HCT116 (cell line): ENCODE results near the gene KIAA1755. TPM values are rescaled to one million over a fixed set of nuclear protein-coding genes. Genes with fewer than 3 reads are reported as not detected.

Experiments
- ATAC-seq: fragments of 200-7000 bp; cut with Tn5 transposase; 2 replicates; pipeline ENCODE4 v1.9.1; 2020; ENCODE audit warnings: mild to moderate bottlenecking, moderate library complexity
- BruUV-seq: library from RNA; stranded (reverse); fragments of 400-500 nt; replicated peaks from 2 replicates; lab custom pipeline; 2021; lab: Mats Ljungman, UMichigan
- CTCF ChIA-PET: fragments of 300-600 bp; sonication (Branson Sonifier 250); formaldehyde crosslinking; loops from one replicate; lab custom pipeline; 2021; ENCODE audit warnings: antibody characterized with exemption; lab: Charles Lee
- POLR2A ChIA-PET: fragments of 300-600, 350-600 bp; sonication (Branson Sonifier 250); formaldehyde crosslinking; loops from one replicate; lab custom pipeline; 2021; ENCODE audit warnings: antibody characterized with exemption; lab: Charles Lee
- RAD21 ChIA-PET, 2 experiments: fragments of 300-600 bp; sonication (Branson Sonifier 250); formaldehyde crosslinking; loops; one replicate each; lab custom pipeline; 2023; ENCODE audit warnings: low total read pairs in 2 of 2; ENCODE audit not compliant: uncharacterized antibody in 2 of 2, unreplicated experiment in 2 of 2, low non-redundant PET in 1 of 2; lab: Charles Lee
- DNase-seq: peaks from one replicate; pipeline ENCODE4 v3.0.0-alpha.2; 2010; ENCODE audit warnings: low read depth, low spot score
- H2AFZ ChIP-seq: fragments of 200-600 bp; shearing (Covaris generic), sonication (generic); 2 replicates; pipeline ENCODE4 v1.6.1; 2017; ENCODE audit warnings: low read depth, mixed run types, mixed read lengths, antibody characterized with exemption, low read length; ENCODE audit not compliant: poor library complexity, severe bottlenecking
- H3K27ac ChIP-seq: 2 replicates; pipeline ENCODE4 v1.5.1; 2012; ENCODE audit warnings: low read depth, low read length
- H3K27me3 ChIP-seq: fragments of 200-600 bp; sonication (generic); 2 replicates; pipeline ENCODE4 v1.6.1; 2016; ENCODE audit warnings: mixed run types, low read length, mixed read lengths; ENCODE audit not compliant: insufficient read depth
- H3K36me3 ChIP-seq, 2 experiments: fragments of 200-500 bp in 1 of 2; fragments of 200-600 bp in 1 of 2; sonication (Bioruptor generic) in 1 of 2; sonication (generic) in 1 of 2; 2 replicates each; pipeline versions ENCODE4 v1.5.1 to v1.6.1; 2014 to 2016; ENCODE audit warnings: low read length in 2 of 2, inconsistent platforms in 1 of 2, mixed read lengths in 1 of 2, mixed run types in 1 of 2; ENCODE audit not compliant: insufficient read depth in 2 of 2, control insufficient read depth in 1 of 2
- H3K4me1 ChIP-seq, 2 experiments: fragments of 200-600 bp in 1 of 2; sonication (generic) in 1 of 2; 2 replicates each; pipeline versions ENCODE4 v1.5.1 to v1.6.1; 2012 to 2017; ENCODE audit warnings: low read length in 2 of 2, inconsistent platforms in 1 of 2, mild to moderate bottlenecking in 1 of 2, mixed read lengths in 1 of 2, mixed run types in 1 of 2, moderate library complexity in 1 of 2; ENCODE audit not compliant: insufficient read depth in 2 of 2, control insufficient read depth in 1 of 2
- H3K4me2 ChIP-seq: fragments of 200-600 bp; sonication (generic); 2 replicates; pipeline ENCODE4 v1.6.1; 2017; ENCODE audit warnings: mixed run types, low read length, mixed read lengths
- H3K4me3 ChIP-seq, 2 experiments: fragments of 200-600 bp in 1 of 2; sonication (generic) in 1 of 2; replicated peaks in 1 of 2; 2 replicates each; pipeline ENCODE4 v1.5.1; 2011 to 2016; ENCODE audit warnings: low read length in 2 of 2, control low read depth in 1 of 2, low read depth in 1 of 2, mild to moderate bottlenecking in 1 of 2, mixed read lengths in 1 of 2, mixed run types in 1 of 2
- H3K79me2 ChIP-seq: fragments of 200-600 bp; sonication (generic); 2 replicates; pipeline ENCODE4 v1.6.1; 2017; ENCODE audit warnings: mild to moderate bottlenecking, mixed run types, low read length, moderate library complexity, mixed read lengths; ENCODE audit not compliant: insufficient read depth
- H3K9ac ChIP-seq: fragments of 200-600 bp; sonication (generic); 2 replicates; pipeline ENCODE4 v1.6.1; 2016; ENCODE audit warnings: low read length, mixed read lengths
- H3K9me2 ChIP-seq: fragments of 200-600 bp; sonication (generic), shearing (Covaris generic); 2 replicates; pipeline ENCODE4 v1.6.1; 2017; ENCODE audit warnings: mixed run types, mild to moderate bottlenecking, moderate library complexity; ENCODE audit not compliant: insufficient read depth
- H3K9me3 ChIP-seq, 2 experiments: fragments of 200-500 bp in 1 of 2; fragments of 200-600 bp in 1 of 2; sonication (Bioruptor generic) in 1 of 2; sonication (generic) in 1 of 2; 2 replicates each; pipeline ENCODE4 v1.6.1; 2014 to 2017; ENCODE audit warnings: low read length in 2 of 2, mixed read lengths in 2 of 2, inconsistent platforms in 1 of 2, low read depth in 1 of 2, mild to moderate bottlenecking in 1 of 2, mixed run types in 1 of 2, moderate library complexity in 1 of 2; ENCODE audit not compliant: control insufficient read depth in 1 of 2, insufficient read depth in 1 of 2
- H4K20me1 ChIP-seq: fragments of 200-600 bp; sonication (generic), shearing (Covaris generic); 2 replicates; pipeline ENCODE4 v1.6.1; 2017; ENCODE audit warnings: mixed run types, mild to moderate bottlenecking, moderate library complexity; ENCODE audit not compliant: insufficient read depth
- CEBPB ChIP-seq: IDR thresholded peaks from 2 replicates; pipeline ENCODE4 v1.6.1; 2012; ENCODE audit warnings: low read depth
- EGR1 ChIP-seq: IDR thresholded peaks from 2 replicates; pipeline ENCODE4 v1.6.1; 2012; ENCODE audit warnings: low read depth
- EZH2phosphoT487 ChIP-seq: fragments of 200-600 bp; IDR thresholded peaks from 2 replicates; pipeline ENCODE4 v1.6.1; 2018; ENCODE audit warnings: antibody characterized with exemption, borderline replicate concordance
- FOSL1 ChIP-seq: IDR thresholded peaks from 2 replicates; pipeline ENCODE4 v1.6.1; 2012; ENCODE audit warnings: low read depth
- JUND ChIP-seq: IDR thresholded peaks from 2 replicates; pipeline ENCODE4 v1.6.1; 2012
- POLR2A ChIP-seq: IDR thresholded peaks from 2 replicates; pipeline ENCODE4 v1.7.0; 2011; ENCODE audit warnings: borderline replicate concordance; ENCODE audit not compliant: insufficient read depth, insufficient read length; ENCODE audit errors: extremely low read depth
- SIN3A ChIP-seq: IDR thresholded peaks from 2 replicates; pipeline ENCODE4 v1.6.1; 2012; ENCODE audit warnings: low read depth
- SP1 ChIP-seq: IDR thresholded peaks from 2 replicates; pipeline ENCODE4 v1.6.1; 2012; ENCODE audit warnings: low read depth
- YY1 ChIP-seq: IDR thresholded peaks from 2 replicates; pipeline ENCODE4 v1.6.1; 2011; ENCODE audit warnings: low read length, low read depth, moderate library complexity, mild to moderate bottlenecking; ENCODE audit not compliant: insufficient replicate concordance; ENCODE audit errors: extremely low read depth
- ZFX ChIP-seq: fragments of 450-650 bp; IDR thresholded peaks from 2 replicates; pipeline ENCODE4 v1.6.1; 2017
- ZNF274 ChIP-seq: fragments of 200-500 bp; sonication (Bioruptor generic); IDR thresholded peaks from 2 replicates; pipeline ENCODE4 v1.6.1; 2014; ENCODE audit warnings: mild to moderate bottlenecking, low read depth, low read length, inconsistent platforms
- intact Hi-C: fragments of 100-400 bp; cut with micrococcal nuclease; formaldehyde crosslinking; loops from 2 replicates; pipeline ENCODE4 v1.10.0; 2022
- total RNA-seq: library from RNA; stranded (reverse); gene quantifications from one replicate; pipeline ENCODE4 v1.2.1, GENCODE V29; 2021; ENCODE audit not compliant: unreplicated experiment
- TF ChIP-seq, protein P1 (sequence below): IDR thresholded peaks from 2 replicates; pipeline ENCODE4 v1.6.1; 2012
- TF ChIP-seq, protein P2 (sequence below): IDR thresholded peaks from 2 replicates; pipeline ENCODE4 v1.6.1; 2012; ENCODE audit warnings: low read depth
- TF ChIP-seq, protein P3 (sequence below): IDR thresholded peaks from 2 replicates; pipeline ENCODE4 v1.6.1; 2012

KIAA1755 gene
- total RNA-seq, 1 experiment from 2014 or later: not detected

DNA sequence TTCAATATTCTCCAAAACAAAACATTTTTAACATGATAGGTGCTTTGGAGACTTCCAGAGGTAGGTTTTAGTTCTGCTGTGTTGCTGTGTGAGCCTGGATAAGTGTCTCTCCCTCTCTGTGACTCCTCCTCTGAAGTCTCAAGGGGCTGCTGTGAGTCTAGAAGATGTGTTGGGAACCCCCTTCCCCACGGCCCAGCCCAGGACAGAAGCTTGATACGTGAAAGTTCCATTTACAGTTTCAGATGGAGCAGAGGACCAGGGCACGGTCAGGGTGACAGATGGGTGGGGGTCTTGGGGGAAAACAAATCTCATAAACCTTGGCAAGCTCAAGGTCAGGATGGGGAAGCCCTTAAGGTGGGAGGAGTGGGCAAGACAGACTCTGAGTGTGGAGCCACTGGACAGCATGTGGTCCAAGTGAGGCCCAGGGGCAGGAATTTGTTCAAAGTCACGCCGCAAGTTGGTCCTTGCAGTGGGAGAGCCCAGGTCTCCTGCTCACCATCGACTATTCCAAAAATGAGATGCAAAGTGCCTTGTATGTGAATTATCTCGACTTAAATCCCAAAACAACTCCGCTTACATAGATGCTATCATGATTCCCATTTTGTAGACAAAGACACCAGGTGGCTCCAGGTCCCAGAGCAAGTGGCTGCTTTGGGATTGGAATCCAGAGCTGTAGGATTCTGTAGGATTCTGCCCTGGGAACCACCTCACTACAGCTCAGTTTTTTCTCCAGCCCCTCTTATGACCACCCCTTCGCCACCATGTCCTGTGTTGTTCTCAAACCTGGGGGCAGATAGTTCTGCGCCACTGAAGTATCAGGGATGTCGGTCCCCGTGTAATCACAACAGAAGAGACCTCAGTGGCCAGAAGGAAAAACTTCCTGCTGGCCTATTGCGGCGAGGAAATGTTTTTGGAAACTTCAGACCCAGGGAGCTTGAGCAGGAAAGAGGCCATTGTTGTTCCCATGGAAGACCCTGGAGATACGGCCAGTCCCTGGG lies 97.4 kb downstream of the KIAA1755 start:
- no peaks in the 10 kb centered on the region for H4K20me1 ChIP-seq
- ChIA-PET POLR2A (no interaction called here), RAD21 (no interaction called here), CTCF (interaction anchor here (0.7 to 1.4 kb wide), 3 partner anchors 58 to 119 kb away, joined by 3 to 5 read pairs (median 3); no protein-coding TSS in a partner anchor)
- no peaks in the 10 kb centered on the region for H3K36me3 ChIP-seq
- intact Hi-C loops: loop anchor here (10.0 kb wide), 1 partner anchor 598 kb away; no protein-coding TSS in a partner anchor
- no peak overlapping the region for H3K9ac ChIP-seq
- H3K79me2 ChIP-seq: no peaks in the 10 kb centered on the region
- no peak overlapping the region for H2AFZ ChIP-seq
- no TSS peak for BruUV-seq
- TF ChIP-seq JUND (no peak), SP1 (no peak), YY1 (no peak), EZH2phosphoT487 (no peak), POLR2A (no peak)
- no peaks in the 10 kb centered on the region for H3K9me3 ChIP-seq
- H3K9me2 ChIP-seq: no peaks in the 10 kb centered on the region
- ATAC-seq (no peak), DNase-seq (no peak)
- no peaks in the 10 kb centered on the region for H3K27me3 ChIP-seq
- no peak overlapping the region for H3K27ac ChIP-seq
- H3K4me1 ChIP-seq: peaks cover 13 to 22% of the 10 kb centered on the region in 2 experiments; a peak in 3 of 4 replicates
- no peak overlapping the region for H3K4me2 ChIP-seq
- H3K4me3 ChIP-seq: no peak overlapping the region

DNA sequence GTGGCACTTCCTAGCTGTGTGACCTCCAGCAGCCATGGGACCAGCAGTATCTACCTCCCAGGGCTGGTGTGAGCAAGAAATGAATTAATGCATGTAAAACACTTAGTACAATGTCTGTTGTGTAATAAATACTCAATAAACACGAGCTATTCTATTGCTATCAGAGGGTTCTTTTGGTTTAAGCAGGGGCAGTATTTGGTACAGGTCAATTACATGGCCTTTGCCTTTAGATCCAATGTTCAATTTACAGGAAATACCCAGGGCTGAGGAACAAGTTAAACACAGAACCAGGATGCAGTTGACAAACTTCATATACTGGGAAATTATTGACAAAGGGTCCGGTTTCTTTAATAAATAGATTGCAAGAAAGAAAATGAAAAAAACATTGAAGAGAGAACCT lies 98.4 kb downstream of the KIAA1755 start:
- H3K4me2 ChIP-seq: no peak overlapping the region
- H3K9ac ChIP-seq: no peak overlapping the region
- BruUV-seq: no TSS peak
- no peak overlapping the region for H3K27ac ChIP-seq
- POLR2A ChIA-PET: no interaction called here
- intact Hi-C loops: loop anchor here (10.0 kb wide), 1 partner anchor 597 kb away; no protein-coding TSS in a partner anchor
- no peaks in the 10 kb centered on the region for H3K9me3 ChIP-seq
- no peak overlapping the region for H2AFZ ChIP-seq
- no peaks in the 10 kb centered on the region for H3K27me3 ChIP-seq
- H3K4me1 ChIP-seq: peaks cover 6 to 16% of the 10 kb centered on the region in 2 experiments; a peak in 2 of 4 replicates
- ATAC-seq (no peak), DNase-seq (no peak)
- H3K36me3 ChIP-seq: no peaks in the 10 kb centered on the region
- no peaks in the 10 kb centered on the region for H3K9me2 ChIP-seq
- CTCF ChIA-PET: interaction anchor here (0.7 to 1.7 kb wide), 2 partner anchors 59 to 105 kb away, joined by 3 to 5 read pairs; no protein-coding TSS in a partner anchor
- H3K4me3 ChIP-seq: no peak overlapping the region
- H4K20me1 ChIP-seq: no peaks in the 10 kb centered on the region
- RAD21 ChIA-PET: no interaction called here
- no peaks in the 10 kb centered on the region for H3K79me2 ChIP-seq
- TF ChIP-seq SIN3A (no peak), FOSL1 (no peak), ZFX (no peak), ZNF274 (no peak), JUND (no peak), CEBPB (no peak), EGR1 (no peak)
- TF ChIP-seq, protein P1, sequence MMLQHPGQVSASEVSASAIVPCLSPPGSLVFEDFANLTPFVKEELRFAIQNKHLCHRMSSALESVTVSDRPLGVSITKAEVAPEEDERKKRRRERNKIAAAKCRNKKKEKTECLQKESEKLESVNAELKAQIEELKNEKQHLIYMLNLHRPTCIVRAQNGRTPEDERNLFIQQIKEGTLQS: no peak
- TF ChIP-seq, protein P2, sequence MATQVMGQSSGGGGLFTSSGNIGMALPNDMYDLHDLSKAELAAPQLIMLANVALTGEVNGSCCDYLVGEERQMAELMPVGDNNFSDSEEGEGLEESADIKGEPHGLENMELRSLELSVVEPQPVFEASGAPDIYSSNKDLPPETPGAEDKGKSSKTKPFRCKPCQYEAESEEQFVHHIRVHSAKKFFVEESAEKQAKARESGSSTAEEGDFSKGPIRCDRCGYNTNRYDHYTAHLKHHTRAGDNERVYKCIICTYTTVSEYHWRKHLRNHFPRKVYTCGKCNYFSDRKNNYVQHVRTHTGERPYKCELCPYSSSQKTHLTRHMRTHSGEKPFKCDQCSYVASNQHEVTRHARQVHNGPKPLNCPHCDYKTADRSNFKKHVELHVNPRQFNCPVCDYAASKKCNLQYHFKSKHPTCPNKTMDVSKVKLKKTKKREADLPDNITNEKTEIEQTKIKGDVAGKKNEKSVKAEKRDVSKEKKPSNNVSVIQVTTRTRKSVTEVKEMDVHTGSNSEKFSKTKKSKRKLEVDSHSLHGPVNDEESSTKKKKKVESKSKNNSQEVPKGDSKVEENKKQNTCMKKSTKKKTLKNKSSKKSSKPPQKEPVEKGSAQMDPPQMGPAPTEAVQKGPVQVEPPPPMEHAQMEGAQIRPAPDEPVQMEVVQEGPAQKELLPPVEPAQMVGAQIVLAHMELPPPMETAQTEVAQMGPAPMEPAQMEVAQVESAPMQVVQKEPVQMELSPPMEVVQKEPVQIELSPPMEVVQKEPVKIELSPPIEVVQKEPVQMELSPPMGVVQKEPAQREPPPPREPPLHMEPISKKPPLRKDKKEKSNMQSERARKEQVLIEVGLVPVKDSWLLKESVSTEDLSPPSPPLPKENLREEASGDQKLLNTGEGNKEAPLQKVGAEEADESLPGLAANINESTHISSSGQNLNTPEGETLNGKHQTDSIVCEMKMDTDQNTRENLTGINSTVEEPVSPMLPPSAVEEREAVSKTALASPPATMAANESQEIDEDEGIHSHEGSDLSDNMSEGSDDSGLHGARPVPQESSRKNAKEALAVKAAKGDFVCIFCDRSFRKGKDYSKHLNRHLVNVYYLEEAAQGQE: no peak
- TF ChIP-seq, protein P3, sequence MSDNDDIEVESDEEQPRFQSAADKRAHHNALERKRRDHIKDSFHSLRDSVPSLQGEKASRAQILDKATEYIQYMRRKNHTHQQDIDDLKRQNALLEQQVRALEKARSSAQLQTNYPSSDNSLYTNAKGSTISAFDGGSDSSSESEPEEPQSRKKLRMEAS: no peak
